Stimulated activated CD4-positive, alpha-beta T cell treated with anti-CD3 and anti-CD28 coated beads, TNF-alpha, amount 100 ng/mL, for 1 hour (primary cell): Measurements from ENCODE around the gene PNPLA3.

Experiments used
- DNase-seq, 3 donors: peaks; one replicate each; pipeline ENCODE4 v3.0.0-alpha.2; 2020; ENCODE audit warnings: low read depth in 3 of 3, low spot score in 1 of 3

Gene PNPLA3

DNA sequence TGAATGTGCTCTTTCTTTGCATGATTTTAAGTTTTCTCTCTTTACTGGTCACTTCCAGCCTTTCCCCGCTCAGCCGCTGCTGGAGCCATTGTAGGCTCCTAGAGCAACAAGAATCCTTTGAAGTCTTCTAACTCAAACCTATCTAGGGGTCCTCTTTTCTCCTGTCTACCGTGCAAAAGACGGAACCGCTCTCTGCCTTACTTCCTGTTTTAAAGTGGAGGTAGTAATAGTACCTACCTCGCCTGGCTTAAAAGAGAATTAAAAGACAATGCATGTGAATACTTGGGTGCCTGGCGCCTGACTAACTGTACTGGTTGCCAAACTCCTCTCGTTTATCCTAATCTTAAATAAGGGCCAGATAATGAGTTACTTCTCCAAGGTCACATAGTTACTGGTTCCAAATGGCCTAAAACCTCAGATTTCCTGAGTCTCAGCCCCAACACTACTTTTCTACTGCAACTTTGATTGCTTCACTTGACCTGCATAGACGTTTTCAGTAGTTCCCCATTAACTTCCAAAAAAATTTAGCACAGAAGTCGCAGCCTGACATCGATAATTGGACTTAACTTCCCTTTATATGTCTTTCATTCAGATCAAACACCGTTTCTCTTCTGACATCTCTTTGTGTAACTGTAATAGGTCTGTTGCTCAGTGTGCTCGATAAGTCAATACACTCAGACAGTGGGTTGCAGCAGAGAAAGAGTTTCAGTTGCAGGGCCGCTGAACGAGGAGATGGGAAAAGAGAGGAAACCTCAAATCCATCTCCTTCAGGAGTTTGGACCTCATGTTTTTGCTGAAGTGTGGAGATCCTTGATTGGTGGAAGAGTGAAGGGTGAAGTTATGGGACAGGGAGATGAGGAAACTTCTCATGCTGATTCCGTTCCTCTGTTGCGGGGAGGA, 32.5 kb downstream of the PNPLA3 start:
- DNase-seq = no peak

DNA sequence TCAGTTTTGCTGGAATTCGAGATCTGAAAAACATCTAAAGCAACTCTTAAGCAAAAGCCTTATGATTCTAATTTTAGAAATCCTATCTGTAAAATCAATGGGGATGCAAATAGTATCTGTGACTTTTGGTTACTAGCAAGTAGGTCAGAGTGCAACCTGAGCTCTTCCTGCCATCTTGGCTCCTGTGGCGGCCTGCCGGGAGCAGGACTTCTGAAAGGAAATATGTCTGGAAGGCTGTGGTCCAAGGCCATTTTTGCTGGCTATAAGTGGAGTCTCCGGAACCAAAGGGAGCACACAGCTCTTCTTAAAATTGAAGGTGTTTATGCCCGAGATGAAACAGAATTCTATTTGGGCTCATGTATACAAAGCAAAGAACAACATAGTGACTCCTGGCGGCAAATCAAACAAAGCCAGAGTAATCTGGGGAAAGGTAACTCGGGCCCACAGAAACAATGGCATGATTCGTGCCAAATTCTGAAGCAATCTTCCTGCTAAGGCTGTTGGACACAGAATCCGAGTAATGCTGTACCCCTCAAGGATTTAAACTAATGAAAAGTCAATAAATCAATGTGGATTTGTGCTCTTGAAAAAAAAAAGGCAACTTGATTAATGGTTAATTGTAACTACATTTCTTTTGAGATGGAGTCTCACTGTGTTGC, 33.3 kb downstream of the PNPLA3 start:
- DNase-seq = no peak

DNA sequence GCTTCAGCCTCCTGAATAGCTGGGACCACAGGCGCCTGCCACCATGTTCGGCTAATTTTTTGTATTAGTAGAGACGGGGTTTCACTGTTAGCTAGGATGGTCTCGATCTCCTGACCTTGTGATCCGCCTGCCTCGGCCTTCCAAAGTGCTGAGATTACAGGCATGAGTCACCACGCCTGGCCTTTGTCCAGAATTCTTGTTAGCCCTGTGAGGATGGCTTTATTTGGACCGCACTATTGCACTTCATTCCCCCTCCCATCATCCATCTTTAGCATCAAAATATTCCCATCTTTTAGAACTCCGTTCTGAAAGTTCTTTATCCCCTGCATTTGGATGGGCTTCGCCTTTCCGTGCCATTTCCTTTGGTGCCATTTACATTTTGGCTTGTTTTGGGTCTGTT, 34.3 kb downstream of the PNPLA3 start:
- no peak for DNase-seq

DNA sequence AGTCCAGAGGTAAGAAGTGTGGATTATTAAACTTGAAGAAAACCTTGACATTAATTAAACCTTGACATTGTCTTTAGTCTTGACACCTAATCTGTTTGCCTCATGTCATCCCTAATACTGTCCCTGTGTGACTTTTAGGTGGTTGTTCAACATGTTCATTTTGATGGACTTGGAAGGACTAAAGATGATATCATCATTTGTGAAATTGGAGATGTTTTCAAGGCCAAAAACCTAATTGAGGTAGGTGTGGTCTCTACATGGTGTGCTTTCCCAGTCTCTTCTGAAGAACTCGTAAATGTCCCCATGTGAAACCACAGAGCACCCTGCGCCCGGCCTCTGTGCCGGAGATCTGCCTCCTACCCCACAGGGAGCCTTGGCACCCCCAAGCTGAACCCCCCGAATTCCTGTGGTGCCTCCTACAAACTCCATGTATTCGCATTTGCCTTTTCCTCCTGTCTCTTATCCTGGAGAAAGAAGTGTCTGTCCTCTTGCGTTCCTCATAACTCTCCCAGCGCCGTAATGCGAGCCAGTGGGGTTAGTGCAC, 40.8 kb downstream of the PNPLA3 start:
- DNase-seq = no peak

DNA sequence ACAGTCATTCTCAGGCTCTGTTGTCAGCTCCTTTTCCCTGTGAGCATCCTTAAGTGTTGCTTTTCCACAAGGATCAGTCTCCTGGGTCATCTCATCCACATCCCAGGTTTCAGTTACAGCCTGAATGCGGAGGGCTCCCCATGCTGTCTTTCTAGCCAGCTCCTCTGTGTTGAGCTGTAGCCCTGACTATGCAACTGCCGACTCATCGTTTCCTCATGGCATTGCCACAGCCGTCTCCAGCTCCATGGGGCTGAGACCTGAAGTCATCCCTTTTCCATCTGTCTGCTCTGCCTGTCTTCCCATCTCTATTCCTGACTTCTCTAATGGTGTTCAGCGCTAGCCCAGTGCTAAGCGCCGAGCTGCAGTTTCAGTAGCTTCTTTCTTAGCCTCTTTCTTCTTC, 43.5 kb downstream of the PNPLA3 start:
- DNase-seq = no peak

DNA sequence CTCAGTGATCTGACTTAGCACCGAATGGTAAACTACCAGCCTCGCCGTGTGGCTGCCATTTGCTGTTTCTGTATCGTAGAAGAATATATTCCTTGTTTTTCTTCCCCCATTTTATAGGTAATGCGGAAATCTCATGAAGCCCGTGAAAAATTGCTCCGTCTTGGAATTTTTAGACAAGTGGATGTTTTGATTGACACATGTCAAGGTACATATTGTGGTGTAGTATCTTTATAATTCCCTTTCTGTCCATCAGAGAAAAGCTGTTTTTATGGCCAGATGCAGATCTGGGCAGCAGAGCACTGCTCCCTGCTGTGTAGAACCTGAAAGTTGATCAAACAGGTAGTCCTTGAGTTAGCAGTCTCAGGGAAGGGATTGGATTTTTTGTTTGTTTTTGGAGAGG, 45.0 kb downstream of the PNPLA3 start:
- DNase-seq = no peak

DNA sequence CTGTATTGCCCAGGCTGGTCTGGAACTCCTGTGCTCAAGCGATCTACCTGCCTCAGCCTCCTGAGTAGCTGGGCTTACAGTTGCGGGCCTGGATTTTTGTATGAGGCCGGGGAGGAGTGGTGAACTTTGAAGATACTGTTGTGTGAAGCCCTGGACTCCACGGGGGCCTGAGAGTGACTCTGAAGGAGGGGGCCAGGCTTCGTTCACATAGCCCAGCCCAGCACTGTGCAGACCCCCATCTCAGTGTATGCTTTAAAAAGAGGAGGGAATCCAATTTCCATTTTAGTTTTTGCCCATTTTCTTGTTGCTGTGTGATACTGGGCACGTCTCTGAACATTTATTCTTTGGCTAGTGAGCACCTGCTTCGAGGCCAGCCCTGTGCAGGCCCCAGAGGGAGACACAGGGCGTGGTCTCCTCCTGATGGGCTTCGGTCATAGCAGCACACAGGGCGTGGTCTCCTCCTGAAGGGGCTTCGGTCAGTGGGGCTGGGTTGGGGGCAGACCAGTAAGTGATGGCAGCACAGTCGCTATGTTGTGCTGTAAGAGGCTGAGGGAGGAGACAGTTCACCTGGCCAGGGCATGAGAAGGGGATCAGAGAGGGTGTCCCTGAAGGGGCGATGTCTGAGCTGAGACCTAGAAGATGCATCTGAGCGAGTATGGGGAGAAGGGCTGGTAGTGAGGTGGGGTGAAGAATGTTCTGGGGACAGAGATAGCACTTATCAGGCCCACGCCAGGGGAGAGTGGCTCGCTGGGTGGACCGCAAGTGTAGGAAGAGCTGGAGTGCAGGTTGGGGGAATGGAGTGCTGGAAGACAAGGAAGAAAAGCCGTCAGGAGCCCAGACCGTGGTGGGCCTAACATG, 45.6 kb downstream of the PNPLA3 start:
- no peak for DNase-seq

DNA sequence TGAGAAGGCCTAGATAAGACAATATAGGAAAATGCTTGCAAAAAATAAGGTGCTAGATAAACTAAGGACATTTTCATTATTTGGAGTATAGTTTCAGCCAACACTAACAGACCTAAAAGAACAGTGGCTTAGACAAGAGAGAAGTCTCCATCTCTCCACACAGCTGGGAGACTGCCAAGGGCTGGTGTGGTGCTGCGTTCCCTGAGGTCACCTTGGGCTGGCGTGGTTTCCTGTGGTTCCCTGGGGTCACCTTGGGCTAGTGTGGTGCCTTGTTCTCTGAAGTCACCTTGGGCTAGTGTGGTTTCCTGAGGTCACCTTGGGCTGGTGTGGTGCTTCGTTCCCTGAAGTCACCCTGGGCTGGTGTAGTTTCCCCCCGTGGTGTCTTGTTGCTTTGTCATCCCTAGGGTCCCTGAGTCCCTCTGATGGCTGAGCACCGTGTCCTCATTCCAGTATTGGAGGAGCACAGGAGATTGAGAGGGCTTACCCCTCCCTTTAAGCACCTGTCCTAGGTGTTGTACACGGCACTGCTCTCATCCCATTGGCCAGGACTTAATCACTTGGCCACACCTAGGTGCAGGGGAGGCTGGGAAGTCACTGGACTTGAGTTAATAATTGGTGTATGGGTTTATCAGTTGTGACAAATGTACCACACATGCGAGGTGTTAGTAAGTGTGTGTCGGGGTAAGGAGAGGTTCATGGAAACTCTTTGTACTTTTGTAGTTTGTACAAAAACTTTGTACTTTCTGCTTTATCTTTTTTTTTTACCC, 46.6 kb downstream of the PNPLA3 start:
- DNase-seq = no peak

DNA sequence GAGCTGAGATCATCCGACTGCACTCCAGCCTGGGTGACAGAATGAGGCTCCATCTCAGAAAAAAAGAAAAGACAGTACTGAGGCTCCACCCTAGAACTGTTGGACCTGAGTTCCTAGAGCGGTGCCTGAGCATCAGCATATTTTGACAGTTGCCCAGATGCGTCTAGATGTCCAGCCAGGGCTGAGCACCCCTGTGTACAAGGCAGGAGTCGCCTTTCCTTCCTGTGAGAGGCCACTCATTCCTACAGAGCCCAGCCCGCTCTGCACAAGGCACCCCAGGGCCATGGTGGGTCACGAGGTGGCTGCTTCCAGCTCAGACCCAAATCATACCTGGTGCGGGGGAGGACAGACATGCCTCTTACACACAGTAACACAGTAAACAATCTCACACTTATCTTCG, 47.5 kb downstream of the PNPLA3 start:
- DNase-seq = no peak

DNA sequence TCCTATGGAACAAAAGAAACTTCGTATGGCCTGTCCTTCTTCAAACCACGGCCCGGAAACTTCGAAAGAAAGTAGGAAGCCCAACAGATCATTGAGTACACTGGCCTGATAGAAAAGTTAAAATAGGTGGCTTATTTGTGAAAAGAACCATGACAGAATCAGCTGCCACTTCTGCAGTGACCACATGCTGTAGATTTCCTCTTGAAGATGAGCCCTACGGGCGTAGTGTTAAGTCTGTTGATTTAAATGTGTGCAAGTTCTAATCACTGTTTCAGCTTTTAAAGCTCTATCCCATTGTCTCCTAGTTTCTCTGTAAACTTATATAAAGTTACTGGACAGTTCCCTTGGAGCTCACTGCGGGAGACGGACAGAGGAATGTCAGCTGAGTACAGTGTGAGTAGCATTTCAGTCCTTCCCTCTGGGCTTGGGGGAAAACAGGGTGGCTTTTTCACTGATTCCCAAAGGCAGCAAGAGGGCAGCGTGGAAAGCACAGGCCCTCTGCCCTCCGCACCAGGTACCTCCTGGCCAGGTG, 49.4 kb downstream of the PNPLA3 start:
- DNase-seq = no peak

DNA sequence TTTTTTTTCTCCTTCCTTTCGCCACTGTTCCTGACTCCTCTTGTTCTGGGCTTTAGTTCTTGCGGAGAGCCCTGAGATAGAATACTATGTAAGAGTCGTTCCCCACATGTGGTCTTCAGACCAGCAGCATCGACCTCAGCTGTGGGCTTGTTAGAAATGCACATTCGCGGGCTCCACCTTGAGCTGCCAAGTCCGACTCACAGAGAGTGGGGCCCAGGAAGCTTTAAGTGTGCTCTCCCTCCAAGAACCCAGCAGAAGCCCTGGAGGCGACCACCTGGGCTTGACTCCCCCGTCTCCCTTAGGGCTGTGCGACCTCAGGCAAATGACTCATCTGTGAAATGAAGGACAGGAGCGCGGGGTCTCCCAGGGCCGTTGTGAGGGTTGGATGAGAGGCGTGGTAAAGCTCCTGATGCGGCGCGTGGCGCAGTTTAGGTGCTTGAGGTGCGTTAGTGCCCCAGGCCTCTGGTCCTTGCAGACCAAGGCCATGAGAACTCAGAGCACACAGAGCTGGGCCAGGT, 50.5 kb downstream of the PNPLA3 start:
- no peak for DNase-seq

DNA sequence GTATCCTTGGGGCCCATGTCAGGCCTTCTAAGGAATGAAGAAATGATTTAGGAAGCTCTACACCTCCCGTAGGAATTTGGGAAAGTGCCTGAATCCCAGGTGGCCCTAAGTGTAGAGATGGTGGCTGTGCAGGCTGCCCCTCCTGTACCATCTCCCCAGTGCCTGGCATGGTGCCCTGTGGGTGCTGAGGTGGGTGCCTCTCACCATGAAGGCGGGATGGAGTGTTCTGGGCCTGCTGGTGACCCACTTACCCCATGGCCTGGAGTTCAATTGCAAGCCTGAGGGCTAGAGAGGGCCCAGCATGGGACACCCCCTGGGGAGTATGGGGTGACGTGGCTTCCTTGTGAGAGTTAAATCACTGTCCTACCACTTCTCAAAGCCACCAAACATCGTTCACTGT, 51.4 kb downstream of the PNPLA3 start:
- no peak for DNase-seq

DNA sequence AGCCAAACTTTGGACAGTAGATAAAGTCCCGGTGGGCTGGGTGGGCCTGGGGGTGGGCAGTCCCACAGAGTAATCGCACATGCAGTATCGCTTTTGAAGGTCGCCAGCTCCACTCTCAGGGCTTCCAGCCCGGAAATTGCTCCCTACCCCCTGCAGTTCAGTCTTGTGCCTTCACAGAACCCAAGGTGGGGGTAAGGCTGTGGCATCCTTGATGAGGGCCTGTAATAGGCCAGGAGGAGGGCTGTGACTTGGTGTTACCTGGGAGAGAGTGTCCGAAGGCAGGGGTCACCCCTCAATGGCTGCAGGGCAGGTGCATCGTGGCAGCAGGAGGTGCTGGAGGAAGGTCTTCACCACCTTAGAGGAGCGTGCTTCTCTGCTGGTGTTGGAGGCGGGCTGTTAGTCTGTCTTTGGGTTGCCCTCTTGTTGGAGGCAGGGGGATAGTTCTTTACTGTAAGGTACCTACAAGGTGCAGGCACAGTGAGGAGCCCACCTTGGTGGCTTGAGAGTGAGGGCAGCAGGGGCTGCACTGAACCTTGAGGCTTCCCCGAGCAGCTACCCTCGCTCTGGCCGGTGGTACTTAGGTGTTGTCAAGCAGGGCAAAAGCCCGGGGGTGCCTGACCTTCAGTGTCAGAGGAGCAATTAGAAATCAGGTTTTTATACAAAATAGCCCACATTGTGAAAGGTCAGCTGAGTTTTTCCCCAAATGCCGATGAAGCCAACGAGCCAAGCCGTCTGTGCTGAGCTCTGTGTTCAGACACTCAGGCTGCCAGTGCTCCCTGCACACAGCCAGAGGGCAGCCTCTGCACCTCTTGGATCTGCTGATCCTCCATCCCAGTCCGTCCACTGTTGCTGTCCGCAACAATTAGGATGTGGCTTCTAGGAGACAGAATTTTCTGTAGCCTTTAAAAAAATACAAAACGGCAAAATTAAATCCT, 53.5 kb downstream of the PNPLA3 start:
- no peak for DNase-seq

DNA sequence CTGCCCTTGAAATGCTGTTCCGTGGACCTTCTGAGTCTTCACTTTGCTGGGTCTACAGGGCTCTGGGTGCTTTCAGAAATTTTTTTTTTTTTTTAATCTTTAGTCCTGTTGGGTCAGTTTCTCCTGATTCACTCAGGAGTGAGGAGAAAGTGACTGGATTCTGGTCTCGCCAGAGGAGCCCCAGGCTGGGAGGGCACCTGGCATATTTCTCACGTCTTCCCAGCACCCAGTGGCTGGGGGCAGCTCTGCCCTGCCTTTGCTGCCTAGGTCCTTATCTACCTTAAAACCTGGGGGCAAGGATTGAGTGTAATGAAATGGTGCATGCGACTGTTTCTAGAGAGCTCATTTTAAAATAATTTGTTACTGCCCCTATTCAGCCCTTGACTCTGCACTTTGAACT, 55.0 kb downstream of the PNPLA3 start:
- no peak for DNase-seq

DNA sequence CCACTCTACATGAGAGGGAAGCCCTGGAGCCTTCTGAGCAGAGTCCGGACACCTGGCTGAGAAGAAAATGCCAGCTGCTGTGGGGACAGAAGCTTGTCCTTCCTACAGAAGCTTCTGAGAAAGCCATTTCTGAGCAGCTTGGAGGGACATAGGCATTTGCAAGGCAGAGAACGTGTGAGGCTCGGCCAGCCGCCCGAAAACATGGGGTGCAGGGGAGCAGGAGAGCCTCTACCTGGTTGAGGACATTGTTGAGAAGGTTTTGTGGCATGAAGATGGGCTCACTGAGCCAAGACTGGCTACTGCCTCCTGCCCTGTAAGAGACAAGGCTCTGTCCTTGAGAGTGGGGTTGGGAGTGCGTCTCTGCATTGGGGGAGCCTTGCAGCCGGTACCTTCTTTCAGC, 57.0 kb downstream of the PNPLA3 start:
- DNase-seq = no peak

DNA sequence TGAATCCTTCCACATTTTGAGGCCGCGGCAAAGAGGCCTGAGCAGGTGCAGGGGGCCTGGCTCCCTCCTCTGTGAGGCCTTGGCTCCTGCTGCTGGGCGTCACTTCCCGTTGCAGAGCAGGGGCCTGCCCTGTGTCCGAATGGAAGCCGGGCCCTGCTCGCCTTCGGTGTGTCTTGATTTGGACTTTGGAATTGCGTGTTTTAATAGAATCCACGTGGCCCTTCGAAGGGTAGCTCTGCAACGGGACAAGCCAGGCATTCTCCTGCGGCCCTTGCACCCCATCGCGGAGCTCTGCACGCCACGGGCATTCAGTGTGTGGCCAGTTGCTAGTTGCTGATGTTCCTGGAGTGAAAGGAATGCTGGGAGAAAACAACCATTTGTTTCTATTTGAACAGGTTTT, 57.4 kb downstream of the PNPLA3 start:
- no peak for DNase-seq

DNA sequence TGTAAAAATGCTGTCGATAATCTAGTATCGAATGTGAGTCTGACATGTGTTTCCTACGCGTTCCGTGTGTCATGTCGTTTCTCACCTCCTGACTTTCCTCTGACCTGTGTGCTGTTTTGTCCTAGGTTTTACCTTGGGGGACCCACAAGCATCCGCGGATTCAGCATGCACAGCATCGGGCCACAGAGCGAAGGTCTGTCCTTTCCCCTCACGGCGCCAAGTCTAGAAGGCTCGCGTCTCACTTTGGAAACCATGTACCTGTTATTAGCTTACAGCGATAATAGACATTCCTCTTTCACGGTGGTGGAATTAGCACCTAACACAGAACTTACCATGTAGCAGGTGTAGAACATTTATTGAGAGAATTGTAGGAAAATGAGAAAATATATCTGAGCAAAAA, 60.2 kb downstream of the PNPLA3 start:
- DNase-seq = no peak

DNA sequence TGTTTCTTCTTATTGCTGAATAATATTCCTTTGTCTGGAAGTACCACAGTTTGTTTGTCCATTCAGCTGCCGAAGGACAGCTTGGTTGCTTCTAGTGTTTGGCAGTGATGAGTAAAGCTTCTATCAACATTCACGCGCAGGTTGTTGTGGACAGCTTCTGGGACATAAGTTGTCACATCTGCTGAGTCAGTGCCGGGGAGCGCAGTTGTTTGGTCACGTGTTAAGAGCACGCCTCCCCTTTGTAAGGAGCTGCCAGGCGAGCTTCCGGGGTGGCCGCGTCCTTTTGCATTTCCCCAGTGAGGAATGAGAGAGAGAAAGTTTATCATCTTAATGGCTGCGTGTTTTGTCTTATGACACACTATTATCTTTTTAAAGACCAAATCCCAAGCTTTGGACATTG, 61.9 kb downstream of the PNPLA3 start:
- DNase-seq = no peak

DNA sequence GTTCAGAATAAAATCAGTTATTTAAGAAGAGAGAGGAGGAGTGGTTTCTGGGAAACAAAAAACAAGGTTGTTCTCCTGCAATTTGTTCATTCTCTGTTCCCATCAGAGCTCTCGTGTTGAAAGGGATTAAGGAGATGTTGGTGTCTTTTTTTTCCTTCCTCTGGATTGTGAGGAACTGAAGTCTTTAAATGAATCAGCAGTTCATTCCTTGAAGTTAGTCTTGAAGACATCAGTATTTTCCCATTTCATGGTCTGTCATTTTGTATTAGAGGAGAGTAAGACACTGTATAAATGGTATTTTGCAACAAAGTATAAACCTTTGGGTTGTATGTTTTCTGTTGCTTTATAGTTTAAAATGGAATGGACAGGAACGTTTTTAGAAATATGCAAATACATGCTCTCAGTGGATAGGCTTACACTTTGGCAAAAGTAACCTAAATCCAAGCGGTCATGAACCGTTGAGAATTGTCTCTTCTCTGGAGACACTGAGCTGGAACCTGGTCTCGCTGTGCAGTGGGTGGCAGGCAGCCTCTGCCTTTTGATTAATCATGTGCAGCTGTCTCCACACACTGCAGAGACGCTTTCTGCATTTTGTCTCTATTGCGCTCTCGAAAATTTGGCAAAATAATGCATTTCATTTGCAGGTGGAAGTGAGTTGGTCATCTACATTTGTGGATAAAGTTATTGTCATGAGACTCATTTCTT, 64.7 kb downstream of the PNPLA3 start:
- DNase-seq = no peak
